Keratinocyte (primary cell): ENCODE data around the gene SOWAHA. TPM values are rescaled to one million over a fixed set of nuclear protein-coding genes. Genes with fewer than 3 reads are reported as not detected.

Source experiments
- DNase-seq: peaks from one replicate; pipeline ENCODE4 v3.0.0-alpha.2; 2011; ENCODE audit warnings: low read depth, missing footprints, low spot score
- FAIRE-seq: peaks from 2 replicates; lab custom pipeline; 2011; peaks lifted over from hg19 to GRCh38; lab: Jason Lieb, UNC
- H2AFZ ChIP-seq: 2 replicates; pipeline ENCODE4 v1.6.0; 2012; ENCODE audit warnings: low read length, control low read depth, inconsistent platforms; ENCODE audit not compliant: control insufficient read depth
- H3K27ac ChIP-seq: 2 replicates; pipeline ENCODE4 v1.5.1; 2011; ENCODE audit warnings: low read length; ENCODE audit not compliant: control insufficient read depth, insufficient read depth
- H3K27me3 ChIP-seq: 3 replicates; pipeline ENCODE4 v1.6.0; 2011; ENCODE audit warnings: low read length; ENCODE audit not compliant: control insufficient read depth, insufficient read depth; ENCODE audit errors: extremely low read depth
- H3K36me3 ChIP-seq, 2 experiments: 2 replicates in 1 of 2; 3 replicates in 1 of 2; pipeline ENCODE4 v1.5.1; 2011; ENCODE audit warnings: low read length in 2 of 2, mild to moderate bottlenecking in 1 of 2; ENCODE audit not compliant: control insufficient read depth in 2 of 2, insufficient read depth in 2 of 2; ENCODE audit errors: extremely low read depth in 1 of 2
- H3K4me1 ChIP-seq: 3 replicates; pipeline ENCODE4 v1.5.1; 2011; ENCODE audit warnings: low read length; ENCODE audit not compliant: control insufficient read depth, insufficient read depth; ENCODE audit errors: extremely low read depth
- H3K4me2 ChIP-seq: 3 replicates; pipeline ENCODE4 v1.6.0; 2011; ENCODE audit warnings: low read depth, low read length; ENCODE audit not compliant: control insufficient read depth, insufficient read depth; ENCODE audit errors: extremely low read depth
- H3K4me3 ChIP-seq, 3 experiments: fragments of 200-600 bp in 1 of 3; sonication (generic) in 1 of 3; 2 replicates in 2 of 3; 3 replicates in 1 of 3; pipeline ENCODE4 v1.5.1; 2011 to 2016; ENCODE audit warnings: low read length in 3 of 3, mild to moderate bottlenecking in 3 of 3, control low read depth in 2 of 3, inconsistent platforms in 1 of 3, low read depth in 1 of 3, mixed read lengths in 1 of 3, mixed run types in 1 of 3, moderate library complexity in 1 of 3; ENCODE audit not compliant: control insufficient read depth in 2 of 3, insufficient read depth in 2 of 3; ENCODE audit errors: extremely low read depth in 1 of 3
- H3K79me2 ChIP-seq: 2 replicates; pipeline ENCODE4 v1.6.0; 2012; ENCODE audit warnings: low read length; ENCODE audit not compliant: control insufficient read depth, insufficient read depth
- H3K9ac ChIP-seq: 3 replicates; pipeline ENCODE4 v1.6.0; 2011; ENCODE audit warnings: low read length; ENCODE audit not compliant: control insufficient read depth, insufficient read depth; ENCODE audit errors: extremely low read depth
- H3K9me1 ChIP-seq: 3 replicates; pipeline ENCODE4 v1.6.0; 2011; ENCODE audit warnings: low read length; ENCODE audit not compliant: control insufficient read depth, insufficient read depth; ENCODE audit errors: extremely low read depth
- H3K9me3 ChIP-seq: 2 replicates; pipeline ENCODE4 v1.5.1; 2012; ENCODE audit warnings: low read depth, low read length; ENCODE audit not compliant: control insufficient read depth
- H4K20me1 ChIP-seq: 3 replicates; pipeline ENCODE4 v1.6.0; 2011; ENCODE audit warnings: low read length; ENCODE audit not compliant: control insufficient read depth, insufficient read depth; ENCODE audit errors: extremely low read depth
- EZH2 ChIP-seq: IDR thresholded peaks from one replicate; pipeline ENCODE4 v1.6.1; 2012; ENCODE audit warnings: inconsistent platforms, mild to moderate bottlenecking, low read length, moderate library complexity
- dilution Hi-C: fragments of 300-500 bp; cut with MboI; formaldehyde crosslinking; loops from one replicate; pipeline ENCODE4 v1.7.0; 2020; ENCODE audit warnings: low sequenced_read_pairs; ENCODE audit not compliant: extremely low pct_ligation_motif_present
- polyA plus RNA-seq, 5 experiments: library from polyadenylated mRNA; depleted of rRNA in 3 of 5; stranded (reverse) in 3 of 5; stranded (forward) in 1 of 5; unstranded in 1 of 5; fragments of >200 nt; gene quantifications; 1 replicate in 1 of 5; 2 replicates in 3 of 5; 3 replicates in 1 of 5; pipeline versions ENCODE4 v1.2.1 to v1.2.3, GENCODE V29; 2011 to 2012; ENCODE audit warnings: missing spikeins in 2 of 5, low read depth in 1 of 5, low replicate concordance in 1 of 5
- TF ChIP-seq, protein P1 (sequence below), 3 experiments: IDR thresholded peaks in 1 of 3; conservative IDR thresholded peaks in 1 of 3; optimal IDR thresholded peaks in 1 of 3; 2 replicates in 2 of 3; 3 replicates in 1 of 3; pipeline versions ENCODE3 to v1.5.1; 2011; ENCODE audit warnings: low read length in 3 of 3, mild to moderate bottlenecking in 3 of 3, moderate library complexity in 2 of 3, control low read depth in 1 of 3, inconsistent platforms in 1 of 3; ENCODE audit not compliant: insufficient read depth in 2 of 3; ENCODE audit errors: extremely low read depth in 1 of 3

Gene SOWAHA
- polyA plus RNA-seq, 1 donor (not counting 4 experiments of a cell fraction or from before 2014, with no cell fraction given) = not detected

DNA sequence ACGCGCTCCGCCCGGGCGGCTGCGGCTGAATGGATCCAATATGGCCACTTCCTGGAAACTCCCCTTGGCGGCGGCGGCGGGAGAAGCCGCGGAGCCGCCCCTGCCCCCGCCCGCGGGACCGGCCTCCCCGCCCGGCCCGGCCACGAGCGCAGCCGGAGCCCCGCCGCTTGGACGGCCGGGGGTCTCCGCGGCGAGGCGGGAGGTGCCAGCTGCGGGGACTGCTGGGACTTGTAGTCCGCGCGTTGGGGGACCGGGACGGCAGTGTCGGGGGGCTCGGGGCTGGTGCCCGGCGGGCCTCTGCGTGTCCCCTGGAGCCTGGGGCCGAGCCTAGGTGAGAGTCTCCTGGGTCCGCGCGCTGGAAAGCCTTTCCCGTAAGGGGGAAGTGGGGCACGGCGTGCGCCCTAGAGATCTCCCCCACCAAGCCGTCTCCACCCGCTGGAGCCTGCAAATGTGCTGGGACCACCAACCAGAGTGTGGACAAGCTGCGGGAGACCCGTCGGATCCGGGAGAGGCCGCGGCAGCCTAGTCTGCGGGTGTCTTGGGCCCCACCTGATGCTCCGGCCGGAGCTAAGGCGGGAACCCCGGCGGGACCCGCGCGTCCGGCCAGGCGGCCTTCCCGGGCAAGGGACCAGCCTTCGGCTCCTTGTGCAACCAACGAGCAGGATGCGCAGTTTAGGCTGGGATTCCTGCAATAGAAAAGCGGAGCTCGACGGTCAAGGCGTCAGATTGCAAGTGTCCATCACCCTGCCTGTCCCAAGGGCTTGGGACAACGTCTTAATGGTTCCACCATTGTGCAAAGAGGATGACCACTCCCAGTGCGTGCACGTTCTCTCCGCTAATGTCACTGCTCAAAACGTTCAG lies 35.7 kb upstream of the SOWAHA start, which contains the start of gene SEPTIN8:
TSS of gene SEPTIN8 (minus strand) at position 31 of the 861 bp plus-strand sequence. CDS start 102 bp downstream, outside the sequence.
- H3K4me1 ChIP-seq = peaks cover 30% of the 10 kb centered on the region
- peak within 1 kb of the TSS; percentile 69 for H3K9ac ChIP-seq
- no peaks in the 10 kb centered on the region for H3K27me3 ChIP-seq
- TF ChIP-seq, protein P1, sequence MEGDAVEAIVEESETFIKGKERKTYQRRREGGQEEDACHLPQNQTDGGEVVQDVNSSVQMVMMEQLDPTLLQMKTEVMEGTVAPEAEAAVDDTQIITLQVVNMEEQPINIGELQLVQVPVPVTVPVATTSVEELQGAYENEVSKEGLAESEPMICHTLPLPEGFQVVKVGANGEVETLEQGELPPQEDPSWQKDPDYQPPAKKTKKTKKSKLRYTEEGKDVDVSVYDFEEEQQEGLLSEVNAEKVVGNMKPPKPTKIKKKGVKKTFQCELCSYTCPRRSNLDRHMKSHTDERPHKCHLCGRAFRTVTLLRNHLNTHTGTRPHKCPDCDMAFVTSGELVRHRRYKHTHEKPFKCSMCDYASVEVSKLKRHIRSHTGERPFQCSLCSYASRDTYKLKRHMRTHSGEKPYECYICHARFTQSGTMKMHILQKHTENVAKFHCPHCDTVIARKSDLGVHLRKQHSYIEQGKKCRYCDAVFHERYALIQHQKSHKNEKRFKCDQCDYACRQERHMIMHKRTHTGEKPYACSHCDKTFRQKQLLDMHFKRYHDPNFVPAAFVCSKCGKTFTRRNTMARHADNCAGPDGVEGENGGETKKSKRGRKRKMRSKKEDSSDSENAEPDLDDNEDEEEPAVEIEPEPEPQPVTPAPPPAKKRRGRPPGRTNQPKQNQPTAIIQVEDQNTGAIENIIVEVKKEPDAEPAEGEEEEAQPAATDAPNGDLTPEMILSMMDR (optimal IDR thresholded peaks at IDR 0.05 in 1 of 3, IDR thresholded peaks at IDR 0.05 in 1 of 3, conservative IDR thresholded peaks at IDR 0.05 in 1 of 3; ENCODE audit: extremely low read depth in 1 of 3, insufficient read depth in 2 of 3, low read length in 3 of 3) = no peak
- peaks cover 36% of the 10 kb centered on the region for H3K79me2 ChIP-seq
- H4K20me1 ChIP-seq = no peaks in the 10 kb centered on the region
- H3K4me2 ChIP-seq = peak within 1 kb of the TSS; percentile 78
- H3K27ac ChIP-seq = no peak within 1 kb of the TSS
- no peaks in the 10 kb centered on the region for H3K9me3 ChIP-seq
- DNase-seq (no peak), FAIRE-seq (no peak)
- dilution Hi-C loops = no loop called here
- H3K36me3 ChIP-seq = peaks cover 0 to 4% of the 10 kb centered on the region in 2 experiments
- peak within 1 kb of the TSS; percentile 91 for H2AFZ ChIP-seq
- H3K9me1 ChIP-seq = no peaks in the 10 kb centered on the region
- H3K4me3 ChIP-seq = peak within 1 kb of the TSS; percentile 69 to 80 (median 69)

DNA sequence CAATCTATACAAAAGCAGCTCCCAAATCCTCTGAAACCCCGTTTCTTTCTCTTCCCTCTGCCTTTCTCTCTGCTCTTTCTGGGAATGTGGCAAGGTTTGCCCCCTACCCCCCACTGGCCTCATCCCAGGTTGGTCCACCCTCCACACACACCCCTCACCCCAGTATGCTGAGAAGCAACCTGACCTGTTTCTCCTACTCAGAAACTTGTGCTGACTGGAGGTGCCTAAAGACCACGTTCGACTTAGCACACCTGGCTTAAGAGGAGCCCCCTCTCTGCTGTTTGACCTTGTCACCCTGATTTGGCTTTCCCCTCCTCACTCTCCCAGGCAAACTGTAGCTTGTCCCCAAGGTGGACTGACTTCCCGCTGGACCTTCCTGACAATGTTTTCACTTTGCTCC lies 35.0 kb upstream of the SOWAHA start:
- TF ChIP-seq, protein P1 (optimal IDR thresholded peaks at IDR 0.05 in 1 of 3, IDR thresholded peaks at IDR 0.05 in 1 of 3, conservative IDR thresholded peaks at IDR 0.05 in 1 of 3; ENCODE audit: extremely low read depth in 1 of 3, insufficient read depth in 2 of 3, low read length in 3 of 3) = no peak
- no peak for TF ChIP-seq EZH2
- Histone ChIP-seq H3K4me3 (no peak overlapping the region), H3K9me1 (no peaks in the 10 kb centered on the region), H3K9ac (no peak overlapping the region), H3K36me3 (no peaks in the 10 kb centered on the region), H3K4me1 (peaks cover 37% of the 10 kb centered on the region), H3K9me3 (no peaks in the 10 kb centered on the region), H3K4me2 (peak overlapping the region; percentile 72), H3K79me2 (peaks cover 29% of the 10 kb centered on the region), H3K27me3 (no peaks in the 10 kb centered on the region), H3K27ac (no peak overlapping the region), H2AFZ (peak overlapping the region; percentile 4), H4K20me1 (no peaks in the 10 kb centered on the region)
- dilution Hi-C loops = no loop called here
- DNase-seq (no peak), FAIRE-seq (no peak)
